Body of pancreas (tissue), 4 donors: ENCODE results near the gene ITPR2. TPM values are rescaled to one million over a fixed set of nuclear protein-coding genes. Genes with fewer than 3 reads are reported as not detected.

Source experiments
- ATAC-seq: fragments of 150-250 bp; one replicate; pipeline ENCODE4 v1.9.1; 2016
- DNase-seq, 4 donors: peaks; one replicate each; pipeline ENCODE4 v3.0.0-alpha.2; 2019
- H3K27ac ChIP-seq, 4 donors: fragments of 200-600 bp; sonication (generic); 1 replicate in 3 of 4; 2 replicates in 1 of 4; pipeline versions ENCODE4 v1.5.1 to v1.6.1; 2016 to 2019; ENCODE audit warnings: mild to moderate bottlenecking in 1 of 4, mixed read lengths in 1 of 4, moderate library complexity in 1 of 4
- H3K27me3 ChIP-seq, 2 donors: fragments of 200-600 bp; sonication (generic); one replicate each; pipeline ENCODE4 v1.6.0; 2016; ENCODE audit warnings: mild to moderate bottlenecking in 1 of 2
- H3K36me3 ChIP-seq, 2 donors: fragments of 200-600 bp; sonication (generic); replicated peaks in 1 of 2; 2 replicates each; pipeline ENCODE4 v1.5.1; 2016; ENCODE audit warnings: low read depth in 2 of 2; ENCODE audit not compliant: insufficient read depth in 1 of 2
- H3K4me1 ChIP-seq: fragments of 200-600 bp; sonication (generic); one replicate; pipeline ENCODE4 v1.6.0; 2016
- H3K4me3 ChIP-seq, 2 donors: fragments of 200-600 bp; sonication (generic); 1 replicate in 1 of 2; 2 replicates in 1 of 2; pipeline ENCODE4 v1.5.1; 2016 to 2019
- H3K9me3 ChIP-seq, 3 donors: fragments of 200-600 bp; sonication (generic); 1 replicate in 2 of 3; 2 replicates in 1 of 3; pipeline ENCODE4 v1.5.1; 2016
- POLR2A ChIP-seq, 3 donors: fragments of 450-650 bp; IDR thresholded peaks; one replicate each; pipeline ENCODE4 v1.6.1; 2016; ENCODE audit warnings: antibody characterized with exemption in 3 of 3, mild to moderate bottlenecking in 2 of 3
- WGBS, 2 donors: methylation state at CpG; one replicate each; pipeline ENCODE4 v1.1.5; 2017; 5-methylcytosine and 5-hydroxymethylcytosine counted together
- intact Hi-C: fragments of 100-400 bp; cut with DNase I; formaldehyde crosslinking; loops from one replicate; pipeline ENCODE4 v1.15.1; 2023
- total RNA-seq, 2 donors: library from RNA; depleted of rRNA; stranded (reverse); fragments of >200 nt; gene quantifications; one replicate each; pipeline ENCODE4 v1.1.0, GENCODE V29; 2016
- TF ChIP-seq, protein P1 (sequence below), 7 experiments: fragments of 450-650 bp in 4 of 7; fragments of 200-600 bp in 3 of 7; sonication (generic) in 3 of 7; IDR thresholded peaks; one replicate each; pipeline ENCODE4 v1.5.1; 2016 to 2019; ENCODE audit warnings: antibody characterized with exemption in 7 of 7

Gene ITPR2
- total RNA-seq, 2 donors from 2014 or later: 37.4 to 92.9 TPM

DNA sequence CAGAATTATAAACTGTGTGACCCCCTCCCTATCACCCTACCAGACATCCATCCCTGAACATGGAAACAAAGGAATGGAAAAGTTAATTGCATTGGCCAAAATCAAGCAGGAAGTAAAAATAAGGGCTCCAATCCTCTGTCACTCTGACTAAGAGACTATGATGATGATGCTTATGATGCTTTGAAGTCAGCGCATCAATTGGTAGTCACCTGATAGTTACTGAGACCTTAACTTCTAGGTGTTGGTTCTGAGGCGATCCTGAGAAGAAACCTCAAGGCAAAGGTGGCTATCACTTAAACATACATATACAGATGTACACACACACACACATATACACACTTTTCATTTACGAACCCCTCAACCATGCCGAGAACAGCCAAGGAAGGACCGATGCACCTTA is 6.6 kb downstream of the ITPR2 start:
- no peaks in the 10 kb centered on the region for H3K27me3 ChIP-seq
- H3K9me3 ChIP-seq: no peaks in the 10 kb centered on the region
- WGBS, 2 donors: 96% methylated on average over 5 of the region's 5 CpGs
- TF ChIP-seq, protein P1, sequence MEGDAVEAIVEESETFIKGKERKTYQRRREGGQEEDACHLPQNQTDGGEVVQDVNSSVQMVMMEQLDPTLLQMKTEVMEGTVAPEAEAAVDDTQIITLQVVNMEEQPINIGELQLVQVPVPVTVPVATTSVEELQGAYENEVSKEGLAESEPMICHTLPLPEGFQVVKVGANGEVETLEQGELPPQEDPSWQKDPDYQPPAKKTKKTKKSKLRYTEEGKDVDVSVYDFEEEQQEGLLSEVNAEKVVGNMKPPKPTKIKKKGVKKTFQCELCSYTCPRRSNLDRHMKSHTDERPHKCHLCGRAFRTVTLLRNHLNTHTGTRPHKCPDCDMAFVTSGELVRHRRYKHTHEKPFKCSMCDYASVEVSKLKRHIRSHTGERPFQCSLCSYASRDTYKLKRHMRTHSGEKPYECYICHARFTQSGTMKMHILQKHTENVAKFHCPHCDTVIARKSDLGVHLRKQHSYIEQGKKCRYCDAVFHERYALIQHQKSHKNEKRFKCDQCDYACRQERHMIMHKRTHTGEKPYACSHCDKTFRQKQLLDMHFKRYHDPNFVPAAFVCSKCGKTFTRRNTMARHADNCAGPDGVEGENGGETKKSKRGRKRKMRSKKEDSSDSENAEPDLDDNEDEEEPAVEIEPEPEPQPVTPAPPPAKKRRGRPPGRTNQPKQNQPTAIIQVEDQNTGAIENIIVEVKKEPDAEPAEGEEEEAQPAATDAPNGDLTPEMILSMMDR (IDR thresholded peaks at IDR 0.05): no peak
- no peak for TF ChIP-seq POLR2A (IDR thresholded peaks at IDR 0.05)
- H3K4me3 ChIP-seq: no peak overlapping the region
- intact Hi-C loops: no loop called here
- peaks cover 19% of the 10 kb centered on the region for H3K4me1 ChIP-seq
- H3K27ac ChIP-seq: no peak overlapping the region
- no peaks in the 10 kb centered on the region for H3K36me3 ChIP-seq
- ATAC-seq: no peak
- no peak for DNase-seq

DNA sequence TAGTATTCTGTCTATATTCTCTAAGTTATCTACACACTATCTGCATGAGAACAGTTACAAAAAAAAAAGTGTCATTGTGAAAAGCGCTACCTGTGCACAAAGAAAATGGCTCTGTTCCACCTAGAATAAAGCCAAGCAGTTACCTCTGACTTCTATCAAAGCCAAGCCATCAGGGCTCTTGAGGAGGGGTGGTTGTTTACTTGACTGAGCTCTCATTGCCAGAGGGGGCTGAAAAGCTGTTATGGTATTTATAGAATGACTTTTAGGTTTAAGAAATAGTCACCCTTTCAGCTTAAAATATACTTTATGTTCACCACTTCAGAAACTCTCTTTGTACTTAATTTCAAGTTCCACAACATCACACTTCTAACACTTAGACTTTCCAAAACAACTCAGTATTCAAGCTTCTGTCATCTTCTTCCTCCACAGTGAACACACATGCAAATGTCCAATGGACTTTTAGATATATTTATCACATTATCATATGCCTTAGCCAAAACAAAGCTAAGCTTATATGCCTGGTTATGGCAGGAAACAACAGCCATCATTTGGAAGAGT is 7.5 kb downstream of the ITPR2 start:
- 54 to 59% methylated on average over 1 of the region's 1 CpG for WGBS, 2 donors
- no peak overlapping the region for H3K27ac ChIP-seq

DNA sequence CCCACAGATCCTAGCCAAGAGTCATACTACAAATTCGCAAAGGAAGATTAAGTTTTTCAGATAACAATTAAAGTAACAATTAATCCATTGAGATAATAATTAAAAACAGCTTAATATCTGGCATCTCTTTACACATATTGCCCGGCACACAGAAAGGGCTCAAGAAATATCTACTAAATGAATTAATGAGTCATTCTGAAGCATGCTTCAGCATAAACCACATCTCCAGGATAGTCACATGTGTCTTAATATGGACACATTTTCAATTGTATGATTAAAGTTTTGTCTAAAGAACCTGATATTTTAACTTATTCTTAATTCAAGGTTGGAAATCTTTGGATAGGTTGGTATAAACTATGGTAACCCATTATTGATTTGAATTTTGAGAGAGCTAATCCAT is 9.6 kb downstream of the ITPR2 start:
- H3K27ac ChIP-seq: no peak overlapping the region
- H3K4me1 ChIP-seq: peaks cover 26% of the 10 kb centered on the region
- intact Hi-C loops: no loop called here
- WGBS, 2 donors: 67 to 69% methylated on average over 2 of the region's 2 CpGs
- DNase-seq: no peak
- no peak overlapping the region for H3K4me3 ChIP-seq
- no peak for ATAC-seq
- H3K27me3 ChIP-seq: no peaks in the 10 kb centered on the region
- H3K36me3 ChIP-seq: no peaks in the 10 kb centered on the region
- no peaks in the 10 kb centered on the region for H3K9me3 ChIP-seq
- TF ChIP-seq, protein P1 (IDR thresholded peaks at IDR 0.05): no peak
- TF ChIP-seq POLR2A (IDR thresholded peaks at IDR 0.05): no peak

More for the DNA sequence above, 7.5 kb downstream of the ITPR2 start:
- H3K9me3 ChIP-seq: no peaks in the 10 kb centered on the region
- no peaks in the 10 kb centered on the region for H3K27me3 ChIP-seq
- peaks cover 19% of the 10 kb centered on the region for H3K4me1 ChIP-seq
- DNase-seq: no peak
- H3K36me3 ChIP-seq: no peaks in the 10 kb centered on the region
- no peak for ATAC-seq
- H3K4me3 ChIP-seq: no peak overlapping the region
- TF ChIP-seq POLR2A (IDR thresholded peaks at IDR 0.05): no peak
- TF ChIP-seq, protein P1 (IDR thresholded peaks at IDR 0.05): no peak
- intact Hi-C loops: no loop called here

DNA sequence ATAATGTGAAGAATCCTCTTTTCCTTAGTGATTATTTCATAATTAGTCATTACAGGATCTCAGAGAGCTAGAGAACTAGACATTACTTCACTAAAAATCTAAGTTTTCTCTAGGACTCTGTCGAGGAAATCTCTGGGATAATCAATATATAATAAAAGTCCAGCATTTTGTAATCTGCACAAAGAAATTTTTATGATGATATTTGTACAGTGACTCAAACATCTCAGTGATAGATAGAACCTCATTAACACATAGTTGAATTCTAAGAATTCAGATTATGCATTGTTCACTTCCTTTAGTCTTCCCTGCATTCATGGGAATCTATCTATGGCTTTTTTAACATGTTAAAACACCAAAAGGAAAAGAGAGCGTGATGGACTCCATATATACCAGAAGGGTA is 11.0 kb downstream of the ITPR2 start:
- 73% methylated on average over 2 of the region's 2 CpGs for WGBS, 2 donors
- intact Hi-C loops: no loop called here
- DNase-seq: no peak

More for the DNA sequence above, 11.0 kb downstream of the ITPR2 start:
- no peaks in the 10 kb centered on the region for H3K36me3 ChIP-seq
- ATAC-seq: peak; percentile 28
- peaks cover 39% of the 10 kb centered on the region for H3K4me1 ChIP-seq
- no peak for TF ChIP-seq POLR2A (IDR thresholded peaks at IDR 0.05)
- TF ChIP-seq, protein P1 (IDR thresholded peaks at IDR 0.05): no peak
- no peaks in the 10 kb centered on the region for H3K9me3 ChIP-seq
- no peak overlapping the region for H3K4me3 ChIP-seq
- no peaks in the 10 kb centered on the region for H3K27me3 ChIP-seq
- peak overlapping the region in 2 of 4 donors; percentile 49 to 64 for H3K27ac ChIP-seq
